ENCODE measurements around the gene SMARCC1.
A peak's percentile ranks its signal among the peaks of the same experiment; 100 is the strongest.

Gene SMARCC1

DNA sequence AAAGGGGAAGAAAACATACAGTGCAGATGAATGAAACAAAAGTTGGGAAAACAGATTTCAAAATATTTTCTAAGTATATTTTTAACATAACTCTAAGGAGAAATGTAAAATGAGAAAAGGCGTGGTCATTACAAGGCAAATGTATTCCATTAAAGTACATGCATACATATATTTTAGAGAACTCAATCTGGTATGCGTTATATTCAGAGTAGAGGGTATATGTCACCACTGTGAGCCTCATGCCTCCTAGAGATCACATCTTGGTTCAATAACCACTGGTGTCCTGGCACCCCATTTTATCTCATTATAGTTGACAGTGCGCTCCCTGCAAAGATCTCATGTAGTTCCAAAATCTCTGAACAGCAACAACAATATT lies 77.5 kb downstream of the SMARCC1 start:
- no peak overlapping the region for H3K4me3 ChIP-seq (replicated peaks; ENCODE audit: low read depth, low read length)
- no peak for DNase-seq (ENCODE audit: low read depth)
- TF ChIP-seq, protein P1, sequence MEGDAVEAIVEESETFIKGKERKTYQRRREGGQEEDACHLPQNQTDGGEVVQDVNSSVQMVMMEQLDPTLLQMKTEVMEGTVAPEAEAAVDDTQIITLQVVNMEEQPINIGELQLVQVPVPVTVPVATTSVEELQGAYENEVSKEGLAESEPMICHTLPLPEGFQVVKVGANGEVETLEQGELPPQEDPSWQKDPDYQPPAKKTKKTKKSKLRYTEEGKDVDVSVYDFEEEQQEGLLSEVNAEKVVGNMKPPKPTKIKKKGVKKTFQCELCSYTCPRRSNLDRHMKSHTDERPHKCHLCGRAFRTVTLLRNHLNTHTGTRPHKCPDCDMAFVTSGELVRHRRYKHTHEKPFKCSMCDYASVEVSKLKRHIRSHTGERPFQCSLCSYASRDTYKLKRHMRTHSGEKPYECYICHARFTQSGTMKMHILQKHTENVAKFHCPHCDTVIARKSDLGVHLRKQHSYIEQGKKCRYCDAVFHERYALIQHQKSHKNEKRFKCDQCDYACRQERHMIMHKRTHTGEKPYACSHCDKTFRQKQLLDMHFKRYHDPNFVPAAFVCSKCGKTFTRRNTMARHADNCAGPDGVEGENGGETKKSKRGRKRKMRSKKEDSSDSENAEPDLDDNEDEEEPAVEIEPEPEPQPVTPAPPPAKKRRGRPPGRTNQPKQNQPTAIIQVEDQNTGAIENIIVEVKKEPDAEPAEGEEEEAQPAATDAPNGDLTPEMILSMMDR (IDR thresholded peaks at IDR 0.05; ENCODE audit: low read length, missing control alignments), result no peak

DNA sequence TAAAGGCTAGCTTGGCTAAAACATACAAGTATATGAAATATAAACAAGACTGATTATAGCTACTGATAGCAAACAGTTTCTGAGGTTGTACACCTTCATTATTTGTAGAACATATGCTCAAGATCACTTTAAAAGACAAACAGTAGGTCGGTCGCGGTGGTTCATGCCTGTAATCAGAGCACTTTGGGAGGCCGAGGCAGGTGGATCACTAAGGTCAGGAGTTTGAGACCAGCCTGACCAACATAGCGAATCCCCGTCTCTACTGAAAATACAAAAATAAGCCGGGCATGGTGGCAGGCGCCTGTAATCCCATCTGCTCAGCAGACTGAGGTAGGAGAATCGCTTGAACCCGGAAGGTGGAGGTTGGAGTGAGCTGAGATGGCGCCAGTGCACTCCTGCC lies 80.3 kb downstream of the SMARCC1 start:
- no peak overlapping the region for H3K4me3 ChIP-seq (replicated peaks; ENCODE audit: low read depth, low read length)
- DNase-seq (ENCODE audit: low read depth), result no peak
- TF ChIP-seq, protein P1 (IDR thresholded peaks at IDR 0.05; ENCODE audit: low read length, missing control alignments), result no peak

DNA sequence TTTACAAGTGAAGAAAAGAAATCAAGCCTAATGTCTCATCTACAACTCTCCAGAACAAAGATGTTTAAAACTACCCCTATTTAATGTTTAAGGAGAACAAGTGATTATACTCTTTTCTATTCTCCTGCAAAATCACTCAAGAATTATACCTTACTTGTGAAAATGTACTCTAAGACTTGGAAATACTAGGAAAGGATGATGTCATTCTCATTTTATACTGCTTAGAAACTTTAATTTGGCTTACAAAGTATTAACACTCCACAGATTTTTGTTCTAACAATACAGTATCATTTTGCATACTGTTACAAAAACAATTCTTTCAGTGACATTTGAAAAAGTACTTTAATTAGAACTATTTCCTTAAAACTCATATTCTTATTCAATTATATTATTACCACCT lies 89.5 kb downstream of the SMARCC1 start:
- H3K4me3 ChIP-seq (replicated peaks; ENCODE audit: low read depth, low read length), result no peak overlapping the region
- DNase-seq (ENCODE audit: low read depth), result no peak
- TF ChIP-seq, protein P1 (IDR thresholded peaks at IDR 0.05; ENCODE audit: low read length, missing control alignments), result no peak

DNA sequence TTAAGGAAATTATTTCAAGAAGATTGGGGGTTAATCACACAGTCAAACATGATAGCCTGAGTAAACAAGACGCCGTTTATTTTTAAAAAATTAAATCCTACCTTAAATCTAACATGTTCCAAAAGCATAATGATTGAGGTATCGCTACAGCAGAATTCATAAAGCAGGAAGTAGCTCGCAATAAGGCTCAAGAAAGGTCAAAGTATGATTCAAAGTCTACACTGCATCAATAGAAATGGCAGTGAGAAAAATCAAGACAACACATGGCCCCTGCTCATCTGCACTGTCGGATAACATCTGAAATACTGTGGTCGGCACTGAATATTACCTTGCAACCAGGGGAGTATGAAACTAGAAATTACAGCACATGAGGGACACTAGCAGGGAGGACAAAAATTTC lies 93.2 kb downstream of the SMARCC1 start:
- TF ChIP-seq, protein P1 (IDR thresholded peaks at IDR 0.05; ENCODE audit: low read length, missing control alignments), result no peak
- no peak overlapping the region for H3K4me3 ChIP-seq (replicated peaks; ENCODE audit: low read depth, low read length)
- no peak for DNase-seq (ENCODE audit: low read depth)

DNA sequence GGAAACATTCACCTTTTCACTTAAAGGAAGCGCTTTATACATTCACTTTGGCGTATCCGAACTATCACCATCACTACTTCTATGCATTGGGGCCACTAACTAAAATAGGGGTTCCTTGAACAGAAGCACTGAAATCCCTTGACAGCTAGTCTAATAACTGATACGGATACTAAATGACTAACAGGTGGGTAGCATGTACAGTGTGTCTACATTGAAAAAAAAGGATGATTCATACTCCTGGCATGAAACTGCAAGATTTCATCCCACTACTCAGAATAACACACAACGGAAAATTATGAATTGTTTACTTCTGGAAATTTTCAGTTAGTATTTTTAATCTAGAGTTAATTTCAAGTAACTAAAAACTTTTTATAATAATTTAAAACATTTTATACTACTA lies 96.7 kb downstream of the SMARCC1 start:
- peak; percentile 15 for DNase-seq (ENCODE audit: low read depth)
- TF ChIP-seq, protein P1 (IDR thresholded peaks at IDR 0.05; ENCODE audit: low read length, missing control alignments), result no peak
- H3K4me3 ChIP-seq (replicated peaks; ENCODE audit: low read depth, low read length), result no peak overlapping the region

DNA sequence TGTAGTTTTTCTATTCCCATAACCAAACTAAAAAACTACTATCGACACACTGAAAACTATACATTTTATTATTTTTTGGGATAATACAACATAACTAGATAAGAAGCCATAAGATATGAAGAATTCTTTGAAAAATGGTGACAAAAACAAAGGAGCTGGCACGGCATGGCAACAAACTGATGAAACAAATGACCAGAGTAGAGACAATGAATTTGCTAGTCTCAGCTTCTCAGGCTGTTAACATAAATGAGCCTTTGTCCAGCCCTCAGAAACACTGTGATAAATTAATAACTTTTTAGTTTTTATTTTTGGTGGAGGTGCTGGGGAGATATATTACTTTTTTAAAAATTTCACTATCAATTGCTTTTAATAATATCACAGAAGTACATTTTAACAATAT lies 100.7 kb downstream of the SMARCC1 start:
- TF ChIP-seq, protein P1 (IDR thresholded peaks at IDR 0.05; ENCODE audit: low read length, missing control alignments), result no peak
- DNase-seq (ENCODE audit: low read depth), result no peak
- H3K4me3 ChIP-seq (replicated peaks; ENCODE audit: low read depth, low read length), result no peak overlapping the region

DNA sequence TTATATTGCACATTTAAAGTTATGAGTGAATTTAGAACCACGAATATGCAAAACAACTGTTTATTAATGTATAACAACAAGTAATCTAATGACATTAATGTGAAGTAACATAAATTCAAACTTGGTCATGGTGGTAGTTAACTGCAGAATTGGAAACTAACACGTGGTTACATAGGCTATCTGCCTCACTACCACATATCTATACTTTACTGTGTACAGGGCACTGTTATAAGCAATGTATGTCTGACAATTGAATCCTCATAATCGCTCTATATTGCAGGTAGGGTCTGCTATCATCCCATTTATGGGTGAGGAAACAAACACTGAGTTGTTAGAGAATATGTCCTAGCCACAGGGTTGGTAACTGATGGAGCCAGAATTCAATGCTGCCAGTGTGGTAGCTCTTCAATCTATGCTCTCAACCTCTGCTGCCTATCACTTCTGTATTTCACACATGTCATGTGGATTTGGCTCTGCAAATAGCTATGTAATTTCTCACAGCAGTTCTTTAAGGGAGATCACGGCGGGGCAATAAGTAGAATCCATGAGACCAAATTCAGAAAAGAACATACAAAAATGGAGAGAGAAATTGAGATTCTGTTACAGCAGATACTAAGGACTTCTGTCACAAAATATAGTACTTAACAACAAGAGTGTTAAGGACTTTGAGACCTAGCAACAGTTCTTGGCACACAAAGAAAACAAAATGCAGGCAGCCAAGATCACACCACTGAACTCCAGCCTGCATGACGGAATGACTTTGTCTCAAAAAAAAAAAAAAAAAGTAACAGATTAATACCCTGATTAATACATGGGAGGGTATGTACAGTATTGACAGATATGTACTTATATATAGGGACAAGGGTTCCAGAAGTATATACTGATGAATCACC lies 103.0 kb downstream of the SMARCC1 start:
- H3K4me3 ChIP-seq (replicated peaks; ENCODE audit: low read depth, low read length), result no peak overlapping the region
- TF ChIP-seq, protein P1 (IDR thresholded peaks at IDR 0.05; ENCODE audit: low read length, missing control alignments), result no peak
- no peak for DNase-seq (ENCODE audit: low read depth)

Data from fibroblast of pulmonary artery (primary cell).